ENCODE results near the gene RNU6-9.

- TF ChIP-seq CTCF (IDR thresholded peaks at IDR 0.05) (no peak), POLR2A (IDR thresholded peaks at IDR 0.05) (no peak)
Measured at GRCh38 chr19:926589-927350, 33.5 kb downstream of the RNU6-9 start.

Measured in uterus (tissue), 2 donors.